Mesenchymal stem cell (in vitro differentiated cells and primary cell): ENCODE results near the gene SORBS1.

Experiments
- DNase-seq: peaks from one replicate; pipeline ENCODE4 v3.0.0-alpha.2; 2013
- H2AFZ ChIP-seq: one replicate; pipeline ENCODE4 v1.6.1; 2013; ENCODE audit warnings: low read depth, mild to moderate bottlenecking, control low read depth, inconsistent platforms, low read length, moderate library complexity
- H2AK5ac ChIP-seq: 2 replicates; pipeline ENCODE4 v1.6.1; 2013; ENCODE audit warnings: low read length, moderate library complexity, mild to moderate bottlenecking, inconsistent platforms; ENCODE audit not compliant: severe bottlenecking
- H2BK120ac ChIP-seq: one replicate; pipeline ENCODE4 v1.6.1; 2013; ENCODE audit warnings: low read depth, mild to moderate bottlenecking, inconsistent platforms, low read length, moderate library complexity
- H2BK12ac ChIP-seq, 2 experiments: one replicate each; pipeline ENCODE4 v1.6.1; 2013; ENCODE audit warnings: inconsistent platforms in 2 of 2, low read length in 2 of 2, mild to moderate bottlenecking in 2 of 2, moderate library complexity in 2 of 2, control low read depth in 1 of 2
- H2BK15ac ChIP-seq: one replicate; pipeline ENCODE4 v1.6.1; 2013; ENCODE audit warnings: mild to moderate bottlenecking, low read depth, inconsistent platforms; ENCODE audit not compliant: poor library complexity, severe bottlenecking
- H2BK5ac ChIP-seq: 2 replicates; pipeline ENCODE4 v1.6.1; 2013; ENCODE audit warnings: low read depth, mild to moderate bottlenecking, low read length, control low read depth, inconsistent platforms; ENCODE audit not compliant: poor library complexity, severe bottlenecking
- H3K14ac ChIP-seq, 2 experiments: one replicate each; pipeline ENCODE4 v1.6.1; 2013; ENCODE audit warnings: inconsistent platforms in 2 of 2, low read length in 2 of 2, control low read depth in 1 of 2, mild to moderate bottlenecking in 1 of 2, moderate library complexity in 1 of 2
- H3K18ac ChIP-seq, 2 experiments: one replicate each; pipeline ENCODE4 v1.6.1; 2013; ENCODE audit warnings: inconsistent platforms in 2 of 2, low read length in 2 of 2, control low read depth in 1 of 2, low read depth in 1 of 2, mild to moderate bottlenecking in 1 of 2
- H3K23ac ChIP-seq, 2 experiments: one replicate each; pipeline ENCODE4 v1.6.1; 2013; ENCODE audit warnings: inconsistent platforms in 2 of 2, low read length in 2 of 2, mild to moderate bottlenecking in 2 of 2, moderate library complexity in 2 of 2, control low read depth in 1 of 2
- H3K27ac ChIP-seq: 2 replicates; pipeline ENCODE4 v1.5.1; 2013; ENCODE audit warnings: mild to moderate bottlenecking, moderate library complexity, low read length, control low read depth, inconsistent platforms; ENCODE audit not compliant: poor library complexity, severe bottlenecking
- H3K27me3 ChIP-seq, 2 experiments: 2 replicates each; pipeline versions ENCODE4 v1.6.1 to v1.7.0; 2013; ENCODE audit warnings: low read length in 2 of 2, mild to moderate bottlenecking in 2 of 2, moderate library complexity in 2 of 2, control low read depth in 1 of 2, inconsistent platforms in 1 of 2; ENCODE audit not compliant: control insufficient read depth in 1 of 2, insufficient read depth in 1 of 2
- H3K36me3 ChIP-seq, 2 experiments: 2 replicates each; pipeline versions ENCODE4 v1.6.1 to v1.7.0; 2013; ENCODE audit warnings: low read length in 2 of 2, control low read depth in 1 of 2, inconsistent platforms in 1 of 2, low read depth in 1 of 2, mild to moderate bottlenecking in 1 of 2; ENCODE audit not compliant: insufficient read depth in 2 of 2, control insufficient read depth in 1 of 2
- H3K4ac ChIP-seq, 2 experiments: one replicate each; pipeline ENCODE4 v1.6.1; 2013; ENCODE audit warnings: inconsistent platforms in 2 of 2, low read length in 2 of 2, mild to moderate bottlenecking in 2 of 2, moderate library complexity in 2 of 2, control low read depth in 1 of 2, low read depth in 1 of 2
- H3K4me1 ChIP-seq: 2 replicates; pipeline ENCODE4 v1.6.1; 2013; ENCODE audit warnings: low read depth, low read length, control low read depth; ENCODE audit not compliant: control insufficient read depth, insufficient read depth
- H3K4me2 ChIP-seq: 2 replicates; pipeline ENCODE4 v1.6.1; 2013; ENCODE audit warnings: low read length, mild to moderate bottlenecking, inconsistent platforms; ENCODE audit not compliant: poor library complexity, severe bottlenecking
- H3K4me3 ChIP-seq, 2 experiments: 2 replicates each; pipeline versions ENCODE4 v1.5.1 to v1.7.0; 2013; ENCODE audit warnings: low read length in 2 of 2, mild to moderate bottlenecking in 2 of 2, control low read depth in 1 of 2, low read depth in 1 of 2; ENCODE audit not compliant: insufficient read depth in 1 of 2
- H3K79me1 ChIP-seq: replicated peaks from 2 replicates; pipeline ENCODE4 v1.6.1; 2013; ENCODE audit warnings: mild to moderate bottlenecking, control low read depth, low read length, inconsistent platforms; ENCODE audit not compliant: poor library complexity, severe bottlenecking
- H3K9ac ChIP-seq: 2 replicates; pipeline ENCODE4 v1.7.0; 2013; ENCODE audit warnings: mild to moderate bottlenecking, low read length, moderate library complexity
- H3K9me3 ChIP-seq: 2 replicates; pipeline ENCODE4 v1.7.0; 2013; ENCODE audit warnings: mild to moderate bottlenecking, low read length; ENCODE audit not compliant: control insufficient read depth
- H4K8ac ChIP-seq: one replicate; pipeline ENCODE4 v1.6.1; 2013; ENCODE audit warnings: inconsistent platforms, mild to moderate bottlenecking, low read length, moderate library complexity
- H4K91ac ChIP-seq: one replicate; pipeline ENCODE4 v1.6.1; 2013; ENCODE audit warnings: mild to moderate bottlenecking, low read length, inconsistent platforms
- WGBS: methylation state at CpG from one replicate; pipeline ENCODE4 v1.1.7; 2013; ENCODE audit warnings: mixed read lengths; 5-methylcytosine and 5-hydroxymethylcytosine counted together

The SORBS1 gene

DNA sequence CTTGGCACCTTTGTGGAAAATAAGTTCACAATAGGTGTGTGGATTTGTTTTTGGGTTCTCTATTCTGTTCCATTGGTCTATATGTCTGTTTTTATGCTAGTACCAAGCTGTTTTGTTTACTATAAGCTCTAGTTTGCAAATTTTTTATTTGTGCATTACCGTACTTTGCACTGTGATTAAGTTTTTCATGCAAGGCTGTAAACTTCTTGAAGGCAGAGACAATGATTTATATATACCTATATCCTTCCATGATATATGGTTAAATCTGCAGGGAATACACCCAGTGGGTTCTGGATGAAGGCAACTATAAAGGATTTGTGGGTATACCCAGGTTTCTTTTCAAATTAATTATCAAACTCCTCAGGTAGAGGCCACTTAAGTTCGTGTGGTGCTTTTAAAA lies 178.6 kb downstream of the SORBS1 start:
- H3K18ac ChIP-seq = no peak overlapping the region
- H3K23ac ChIP-seq = no peak overlapping the region
- WGBS = 55% methylated on average over 1 of the region's 2 CpGs
- H2BK120ac ChIP-seq = no peak overlapping the region
- H3K27me3 ChIP-seq = peaks cover 0 to 8% of the 10 kb centered on the region in 2 experiments
- peaks cover 0 to 2% of the 10 kb centered on the region in 2 experiments for H3K36me3 ChIP-seq
- no peak for DNase-seq
- no peaks in the 10 kb centered on the region for H3K9me3 ChIP-seq
- H2BK5ac ChIP-seq = no peak overlapping the region
- no peak overlapping the region for H3K14ac ChIP-seq
- no peak overlapping the region for H4K91ac ChIP-seq
- H3K4me2 ChIP-seq = no peak overlapping the region
- H3K27ac ChIP-seq = no peak overlapping the region
- no peak overlapping the region for H4K8ac ChIP-seq
- H2BK12ac ChIP-seq = no peak overlapping the region
- no peaks in the 10 kb centered on the region for H3K4me1 ChIP-seq
- H2BK15ac ChIP-seq = no peak overlapping the region
- H3K9ac ChIP-seq = no peak overlapping the region
- H3K4ac ChIP-seq = no peak overlapping the region
- H2AK5ac ChIP-seq = no peak overlapping the region
- H2AFZ ChIP-seq = no peak overlapping the region
- no peak overlapping the region for H3K4me3 ChIP-seq
- no peaks in the 10 kb centered on the region for H3K79me1 ChIP-seq

DNA sequence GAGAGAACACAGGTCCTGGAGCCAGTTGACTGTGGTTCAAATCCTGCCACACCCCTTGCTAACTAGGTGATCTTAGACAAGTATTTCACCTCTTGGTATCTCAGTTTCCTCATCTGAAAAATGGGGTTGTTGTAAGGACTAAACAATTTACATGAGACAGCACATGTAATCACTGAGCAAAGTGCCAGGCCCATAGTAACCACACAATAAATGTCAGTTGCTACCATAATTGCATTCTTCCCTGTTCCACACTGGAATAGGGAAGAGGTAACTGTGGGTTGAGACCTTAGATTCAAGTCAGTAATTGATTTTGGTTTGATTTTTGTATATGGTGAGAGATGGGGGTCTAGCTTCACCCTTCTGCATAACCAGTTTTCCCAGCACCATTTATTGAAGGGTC lies 179.0 kb downstream of the SORBS1 start:
- H3K9me3 ChIP-seq = no peaks in the 10 kb centered on the region
- no peak overlapping the region for H3K23ac ChIP-seq
- no peak overlapping the region for H2AFZ ChIP-seq
- no peak overlapping the region for H3K14ac ChIP-seq
- no peak for DNase-seq
- H3K79me1 ChIP-seq = no peaks in the 10 kb centered on the region
- no peak overlapping the region for H2BK12ac ChIP-seq
- no peak overlapping the region for H2AK5ac ChIP-seq
- no peak overlapping the region for H4K8ac ChIP-seq
- H3K4me2 ChIP-seq = no peak overlapping the region
- H3K4ac ChIP-seq = no peak overlapping the region
- H2BK120ac ChIP-seq = no peak overlapping the region
- H3K4me1 ChIP-seq = no peaks in the 10 kb centered on the region
- no peak overlapping the region for H3K18ac ChIP-seq
- H3K4me3 ChIP-seq = no peak overlapping the region
- peaks cover 0 to 2% of the 10 kb centered on the region in 2 experiments for H3K36me3 ChIP-seq
- H4K91ac ChIP-seq = no peak overlapping the region
- H3K9ac ChIP-seq = no peak overlapping the region
- H2BK5ac ChIP-seq = no peak overlapping the region
- no peak overlapping the region for H2BK15ac ChIP-seq
- peaks cover 0 to 8% of the 10 kb centered on the region in 2 experiments for H3K27me3 ChIP-seq
- no peak overlapping the region for H3K27ac ChIP-seq

DNA sequence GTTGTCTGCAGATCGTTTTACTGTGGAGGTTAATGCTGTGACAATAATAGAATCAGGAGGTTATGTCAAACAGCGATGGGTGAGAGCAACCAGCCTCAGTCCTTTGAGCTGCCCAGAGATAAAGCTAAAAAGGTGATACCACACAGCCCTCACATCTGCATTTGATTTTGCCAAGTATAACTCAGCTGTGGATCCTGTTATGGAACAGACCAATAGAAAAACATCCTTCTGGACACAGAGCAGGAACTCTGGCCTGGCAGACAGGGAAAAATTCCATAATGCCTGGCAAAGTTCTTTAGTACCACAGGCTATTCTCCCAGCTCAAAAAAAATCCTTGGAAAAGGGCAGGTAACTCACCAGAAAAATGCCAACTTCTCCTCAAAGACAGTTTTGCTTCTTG lies 183.2 kb downstream of the SORBS1 start:
- 87% methylated on average over 2 of the region's 2 CpGs for WGBS
- no peak overlapping the region for H3K27ac ChIP-seq

DNA sequence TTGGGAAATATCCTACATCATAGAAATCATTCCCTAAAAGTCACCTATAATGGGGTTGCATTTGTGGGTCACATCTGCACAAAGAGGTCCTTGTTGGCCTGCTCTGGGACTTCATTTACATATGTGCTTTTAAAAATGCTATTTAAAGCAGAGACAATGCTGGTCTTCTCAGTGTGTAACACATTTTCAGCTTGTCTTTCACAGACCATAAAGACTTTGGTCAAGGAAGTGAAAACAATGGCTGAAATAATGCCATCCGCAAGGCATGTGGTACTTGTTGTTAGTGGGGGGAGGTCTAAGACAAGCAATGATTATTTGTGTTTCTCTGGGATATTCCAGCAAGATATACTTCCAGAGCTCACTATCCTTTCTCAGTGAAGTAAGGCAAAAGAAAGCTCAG lies 185.8 kb downstream of the SORBS1 start:
- Histone ChIP-seq H3K14ac (no peak overlapping the region), H2BK15ac (no peak overlapping the region), H4K8ac (no peak overlapping the region), H2BK5ac (no peak overlapping the region), H2BK120ac (no peak overlapping the region), H3K4me2 (no peak overlapping the region), H4K91ac (no peak overlapping the region), H3K4me3 (no peak overlapping the region), H2AFZ (no peak overlapping the region), H2BK12ac (no peak overlapping the region), H3K27me3 (peaks cover 0 to 19% of the 10 kb centered on the region in 2 experiments), H3K36me3 (no peaks in the 10 kb centered on the region), H3K27ac (no peak overlapping the region), H2AK5ac (no peak overlapping the region), H3K18ac (no peak overlapping the region), H3K9me3 (no peaks in the 10 kb centered on the region), H3K9ac (no peak overlapping the region), H3K4ac (no peak overlapping the region), H3K23ac (no peak overlapping the region), H3K4me1 (no peaks in the 10 kb centered on the region), H3K79me1 (no peaks in the 10 kb centered on the region)
- 90% methylated on average over 1 of the region's 1 CpG for WGBS
- DNase-seq = no peak

More for the DNA sequence above, 183.2 kb downstream of the SORBS1 start:
- H2BK12ac ChIP-seq = no peak overlapping the region
- no peak overlapping the region for H3K4ac ChIP-seq
- H3K23ac ChIP-seq = no peak overlapping the region
- no peak overlapping the region for H3K9ac ChIP-seq
- no peak overlapping the region for H3K4me2 ChIP-seq
- no peaks in the 10 kb centered on the region for H3K4me1 ChIP-seq
- no peak overlapping the region for H2BK5ac ChIP-seq
- no peak overlapping the region for H4K91ac ChIP-seq
- H3K18ac ChIP-seq = no peak overlapping the region
- H2AFZ ChIP-seq = no peak overlapping the region
- no peaks in the 10 kb centered on the region for H3K79me1 ChIP-seq
- H2AK5ac ChIP-seq = no peak overlapping the region
- H3K9me3 ChIP-seq = no peaks in the 10 kb centered on the region
- no peak for DNase-seq
- H4K8ac ChIP-seq = no peak overlapping the region
- H2BK120ac ChIP-seq = no peak overlapping the region
- H3K36me3 ChIP-seq = peaks cover 0 to 2% of the 10 kb centered on the region in 2 experiments
- no peaks in the 10 kb centered on the region for H3K27me3 ChIP-seq
- H3K14ac ChIP-seq = no peak overlapping the region
- no peak overlapping the region for H3K4me3 ChIP-seq
- H2BK15ac ChIP-seq = no peak overlapping the region
